ENCODE results near the gene CST5. TPM values are rescaled to one million over a fixed set of nuclear protein-coding genes. Genes with fewer than 3 reads are reported as not detected.
"Not testable (repeated sequence)": the region's sequence is repeated elsewhere in the genome, so short reads cannot be mapped to it uniquely, and the experiment has no call there.

Gene CST5
- polyA plus RNA-seq, 3 donors = not detected

DNA sequence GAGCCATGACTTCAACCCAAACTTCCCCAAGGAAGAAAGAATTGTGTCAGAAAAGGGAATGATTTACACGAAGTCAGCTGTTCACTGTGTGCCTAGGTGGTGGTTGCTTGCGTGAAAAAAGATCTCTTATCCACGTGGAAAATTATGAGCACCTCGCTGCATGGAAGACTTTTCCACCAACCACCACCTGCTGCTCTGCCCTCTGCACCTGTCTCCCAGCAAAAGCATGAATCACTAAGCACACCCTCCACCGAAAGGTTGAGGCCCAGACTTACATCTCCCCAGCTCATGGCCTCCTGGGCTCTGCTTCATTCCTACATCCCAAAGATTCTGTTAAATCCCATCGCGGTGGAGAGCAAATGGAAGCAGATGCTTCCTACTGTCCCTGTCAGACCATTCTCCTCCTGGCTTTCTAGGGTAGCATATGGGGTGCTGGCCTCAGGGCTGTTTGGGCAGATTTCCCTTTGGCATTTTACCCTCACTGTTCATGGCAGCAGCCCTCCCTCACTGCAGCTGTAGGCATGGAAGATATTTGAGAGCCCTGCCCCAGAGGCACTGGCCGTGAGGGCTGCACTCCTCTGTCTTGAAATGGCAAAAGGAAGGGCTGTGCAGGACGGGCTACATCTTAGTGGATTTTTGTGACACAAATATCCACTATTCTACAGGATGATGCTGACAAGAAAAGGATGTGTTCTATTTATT, 37.6 kb upstream of the CST5 start:
- no peaks in the 10 kb centered on the region for H3K4me1 ChIP-seq (ENCODE audit: control insufficient read depth in 1 of 2, insufficient read depth in 2 of 2, low read length in 2 of 2)
- H3K9me3 ChIP-seq (replicated peaks in 1 of 2; ENCODE audit: control insufficient read depth in 1 of 2, insufficient read depth in 1 of 2, low read length in 2 of 2) = no peaks in the 10 kb centered on the region
- no peak overlapping the region for H3K4me3 Mint-ChIP-seq
- H3K27ac ChIP-seq (ENCODE audit: low read depth in 1 of 2, low read length in 2 of 2) = no peak overlapping the region
- no peaks in the 10 kb centered on the region for H3K79me2 ChIP-seq (ENCODE audit: insufficient read depth, low read length)
- no peaks in the 10 kb centered on the region for H3K9me3 Mint-ChIP-seq
- no peaks in the 10 kb centered on the region for H3K27me3 ChIP-seq (ENCODE audit: control insufficient read depth in 2 of 2, insufficient read depth in 2 of 2, low read length in 2 of 2)
- WGBS (ENCODE audit: insufficient coverage) = 98% methylated on average over 5 of the region's 9 CpGs
- H3K27me3 Mint-ChIP-seq (ENCODE audit: low read depth in 3 of 3) = peaks cover 0 to 2% (median 2%) of the 10 kb centered on the region in 3 donors
- H3K4me2 ChIP-seq (replicated peaks; ENCODE audit: extremely low read depth, low read length, poor library complexity, severe bottlenecking) = no peak overlapping the region
- H3K36me3 ChIP-seq (replicated peaks in 1 of 2; ENCODE audit: control insufficient read depth in 1 of 2, insufficient read depth in 2 of 2, low read length in 2 of 2) = no peaks in the 10 kb centered on the region
- H3K9ac ChIP-seq (ENCODE audit: insufficient read depth, low read length, poor library complexity, severe bottlenecking) = no peak overlapping the region
- H3K4me1 Mint-ChIP-seq = no peaks in the 10 kb centered on the region
- DNase-seq = no peak
- TF ChIP-seq, protein P1, sequence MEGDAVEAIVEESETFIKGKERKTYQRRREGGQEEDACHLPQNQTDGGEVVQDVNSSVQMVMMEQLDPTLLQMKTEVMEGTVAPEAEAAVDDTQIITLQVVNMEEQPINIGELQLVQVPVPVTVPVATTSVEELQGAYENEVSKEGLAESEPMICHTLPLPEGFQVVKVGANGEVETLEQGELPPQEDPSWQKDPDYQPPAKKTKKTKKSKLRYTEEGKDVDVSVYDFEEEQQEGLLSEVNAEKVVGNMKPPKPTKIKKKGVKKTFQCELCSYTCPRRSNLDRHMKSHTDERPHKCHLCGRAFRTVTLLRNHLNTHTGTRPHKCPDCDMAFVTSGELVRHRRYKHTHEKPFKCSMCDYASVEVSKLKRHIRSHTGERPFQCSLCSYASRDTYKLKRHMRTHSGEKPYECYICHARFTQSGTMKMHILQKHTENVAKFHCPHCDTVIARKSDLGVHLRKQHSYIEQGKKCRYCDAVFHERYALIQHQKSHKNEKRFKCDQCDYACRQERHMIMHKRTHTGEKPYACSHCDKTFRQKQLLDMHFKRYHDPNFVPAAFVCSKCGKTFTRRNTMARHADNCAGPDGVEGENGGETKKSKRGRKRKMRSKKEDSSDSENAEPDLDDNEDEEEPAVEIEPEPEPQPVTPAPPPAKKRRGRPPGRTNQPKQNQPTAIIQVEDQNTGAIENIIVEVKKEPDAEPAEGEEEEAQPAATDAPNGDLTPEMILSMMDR (IDR thresholded peaks at IDR 0.05) = no peak
- H4K20me1 ChIP-seq (ENCODE audit: insufficient read depth, low read length) = no peaks in the 10 kb centered on the region
- H3K27ac Mint-ChIP-seq = no peak overlapping the region
- H3K36me3 Mint-ChIP-seq = no peaks in the 10 kb centered on the region
- H3K4me3 ChIP-seq (replicated peaks in 1 of 3; ENCODE audit: low read depth in 2 of 3, low read length in 3 of 3) = no peak overlapping the region
- intact Hi-C loops (cut with micrococcal nuclease) = no loop called here
- no peak overlapping the region for H2AFZ ChIP-seq (ENCODE audit: insufficient read depth, low read depth, low read length, poor library complexity, severe bottlenecking)

GRCh38 chr20:23915844-23916243, 36.3 kb upstream of the CST5 start:
- Mint-ChIP-seq H3K27me3 (ENCODE audit: low read depth in 3 of 3) (peaks cover 0 to 2% (median 2%) of the 10 kb centered on the region in 3 donors), H3K27ac (no peak overlapping the region), H3K4me1 (no peaks in the 10 kb centered on the region), H3K36me3 (no peaks in the 10 kb centered on the region), H3K4me3 (no peak overlapping the region), H3K9me3 (peaks cover 0 to 2% (median 0%) of the 10 kb centered on the region in 7 donors)
- no peak for DNase-seq
- no peaks in the 10 kb centered on the region for H3K4me1 ChIP-seq (ENCODE audit: control insufficient read depth in 1 of 2, insufficient read depth in 2 of 2, low read length in 2 of 2)
- no peak overlapping the region for H3K9ac ChIP-seq (ENCODE audit: insufficient read depth, low read length, poor library complexity, severe bottlenecking)
- no peak overlapping the region for H2AFZ ChIP-seq (ENCODE audit: insufficient read depth, low read depth, low read length, poor library complexity, severe bottlenecking)
- H3K27ac ChIP-seq (ENCODE audit: low read depth in 1 of 2, low read length in 2 of 2) = no peak overlapping the region
- H4K20me1 ChIP-seq (ENCODE audit: insufficient read depth, low read length) = no peaks in the 10 kb centered on the region
- intact Hi-C loops (cut with micrococcal nuclease) = no loop called here
- H3K9me3 ChIP-seq (replicated peaks in 1 of 2; ENCODE audit: control insufficient read depth in 1 of 2, insufficient read depth in 1 of 2, low read length in 2 of 2) = no peaks in the 10 kb centered on the region
- no CpG with 5 or more reads among the region's 1 CpG for WGBS (ENCODE audit: insufficient coverage)
- no peak overlapping the region for H3K4me3 ChIP-seq (replicated peaks in 1 of 3; ENCODE audit: low read depth in 2 of 3, low read length in 3 of 3)
- no peak overlapping the region for H3K4me2 ChIP-seq (replicated peaks; ENCODE audit: extremely low read depth, low read length, poor library complexity, severe bottlenecking)
- no peaks in the 10 kb centered on the region for H3K27me3 ChIP-seq (ENCODE audit: control insufficient read depth in 2 of 2, insufficient read depth in 2 of 2, low read length in 2 of 2)
- no peaks in the 10 kb centered on the region for H3K79me2 ChIP-seq (ENCODE audit: insufficient read depth, low read length)
- TF ChIP-seq, protein P1 (IDR thresholded peaks at IDR 0.05) = no peak
- no peaks in the 10 kb centered on the region for H3K36me3 ChIP-seq (replicated peaks in 1 of 2; ENCODE audit: control insufficient read depth in 1 of 2, insufficient read depth in 2 of 2, low read length in 2 of 2)

DNA sequence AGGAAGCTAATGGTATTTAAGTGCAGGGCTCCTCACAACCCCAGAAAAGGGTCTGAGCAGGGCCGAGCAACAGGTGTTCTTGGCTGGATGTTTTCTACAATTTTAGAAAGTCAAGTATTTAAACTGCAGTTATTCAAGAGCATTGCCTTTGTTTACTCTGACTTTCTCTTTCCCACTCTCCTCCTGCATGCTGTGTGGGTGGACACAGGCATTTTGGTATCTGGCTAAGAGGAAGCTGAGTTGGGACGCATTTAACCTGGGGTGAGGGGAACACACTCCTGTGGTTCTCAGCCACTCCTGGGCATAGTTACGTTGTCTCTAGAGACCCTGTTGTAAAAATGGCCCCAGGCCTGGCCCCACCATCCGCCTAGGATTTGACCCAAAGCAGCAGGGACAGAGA, 34.9 kb upstream of the CST5 start:
- H3K9me3 Mint-ChIP-seq; H3K27ac Mint-ChIP-seq; H3K4me3 ChIP-seq (replicated peaks in 1 of 3; ENCODE audit: low read depth in 2 of 3, low read length in 3 of 3); H4K20me1 ChIP-seq (ENCODE audit: insufficient read depth, low read length); H3K27me3 ChIP-seq (ENCODE audit: control insufficient read depth in 2 of 2, insufficient read depth in 2 of 2, low read length in 2 of 2); H3K27ac ChIP-seq (ENCODE audit: low read depth in 1 of 2, low read length in 2 of 2); H3K79me2 ChIP-seq (ENCODE audit: insufficient read depth, low read length); H3K9ac ChIP-seq (ENCODE audit: insufficient read depth, low read length, poor library complexity, severe bottlenecking); H3K9me3 ChIP-seq (replicated peaks in 1 of 2; ENCODE audit: control insufficient read depth in 1 of 2, insufficient read depth in 1 of 2, low read length in 2 of 2); intact Hi-C loops (cut with micrococcal nuclease); H3K4me2 ChIP-seq (replicated peaks; ENCODE audit: extremely low read depth, low read length, poor library complexity, severe bottlenecking); H3K36me3 ChIP-seq (replicated peaks in 1 of 2; ENCODE audit: control insufficient read depth in 1 of 2, insufficient read depth in 2 of 2, low read length in 2 of 2); DNase-seq; H3K36me3 Mint-ChIP-seq; H3K4me1 ChIP-seq (ENCODE audit: control insufficient read depth in 1 of 2, insufficient read depth in 2 of 2, low read length in 2 of 2); H3K27me3 Mint-ChIP-seq (ENCODE audit: low read depth in 3 of 3); H3K4me1 Mint-ChIP-seq; H2AFZ ChIP-seq (ENCODE audit: insufficient read depth, low read depth, low read length, poor library complexity, severe bottlenecking); H3K4me3 Mint-ChIP-seq: not testable (repeated sequence)
- no CpG with 5 or more reads among the region's 4 CpGs for WGBS (ENCODE audit: insufficient coverage)
